Measurements from ENCODE around the gene NUCB1. TPM values are rescaled to one million over a fixed set of nuclear protein-coding genes. Genes with fewer than 3 reads are reported as not detected.
A peak's percentile ranks its signal among the peaks of the same experiment; 100 is the strongest.

The NUCB1 gene
- total and polyA plus RNA-seq, 9 of the 15 experiments (the other 6 are each of a cell fraction or from before 2014, with no cell fraction given) = 3.1 to 153 (median 71.7) TPM

DNA sequence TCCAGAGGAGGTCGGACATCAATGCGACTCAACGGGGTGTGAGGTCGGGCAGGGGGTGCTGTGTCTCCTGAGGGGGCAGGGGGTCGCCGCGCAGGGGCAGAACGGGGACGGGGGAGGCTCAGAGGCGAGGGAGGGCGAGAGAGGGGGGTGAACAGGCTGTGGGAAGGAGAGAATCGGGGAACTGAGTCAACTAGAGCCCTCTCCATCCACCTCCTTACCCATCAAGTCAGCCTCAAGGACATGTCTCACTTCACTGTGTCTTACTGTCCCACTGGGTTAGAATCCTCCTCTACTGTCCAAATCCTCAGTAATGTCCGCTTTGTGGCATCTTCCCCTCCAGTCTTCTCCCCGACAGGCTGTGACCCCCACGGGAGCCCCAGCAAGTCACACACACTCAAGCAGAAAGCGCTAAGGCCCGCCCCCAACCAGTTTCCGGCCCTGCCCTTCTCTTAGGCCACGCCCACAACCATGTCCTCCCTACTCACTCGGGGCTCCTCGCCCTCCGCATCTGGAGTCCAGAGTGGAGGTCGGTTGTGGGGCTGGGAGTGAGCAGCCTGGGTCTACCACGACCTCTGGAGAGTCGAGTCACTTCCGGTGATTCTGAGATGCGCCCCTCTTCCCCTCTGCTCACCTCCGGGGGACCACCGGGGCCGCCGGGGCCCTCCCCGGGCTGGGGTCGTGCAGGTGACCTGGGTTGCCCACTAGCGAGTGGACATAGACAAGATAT, 41.0 kb upstream of the NUCB1 start (continued):
- peak; percentile 64 for TF ChIP-seq TAF1 (IDR thresholded peaks at IDR 0.05; ENCODE audit: control insufficient read depth, extremely low read depth, insufficient read depth, low read length, severe bottlenecking)
- no peak for TF ChIP-seq E2F6 (IDR thresholded peaks at IDR 0.05; ENCODE audit: borderline replicate concordance in 1 of 2, extremely low read depth in 1 of 2, insufficient read depth in 1 of 2, insufficient read length in 1 of 2, low read depth in 1 of 2, low read length in 1 of 2, poor library complexity in 1 of 2, severe bottlenecking in 1 of 2)
- TF ChIP-seq BCL6 (CRISPR knock-in tag; IDR thresholded peaks at IDR 0.05) = no peak
- TF ChIP-seq TBP (optimal IDR thresholded peaks at IDR 0.05; ENCODE audit: low read depth, low read length) = peak; percentile 62
- TF ChIP-seq CHD1 (IDR thresholded peaks at IDR 0.05; ENCODE audit: low read length) = no peak
- no peak for TF ChIP-seq ETS1 (conservative IDR thresholded peaks at IDR 0.05; ENCODE audit: control insufficient read depth, low read depth, low read length)
- TF ChIP-seq BCOR (IDR thresholded peaks at IDR 0.05) = 0 out of 2 replicates have a peak, but pooled peaks have one; percentile 5
- TF ChIP-seq MNT (conservative IDR thresholded peaks at IDR 0.05) = 0 out of 4 replicates have a peak, but pooled peaks of 1 of the 2 experiments have one; percentile 11
- no peak for TF ChIP-seq LEF1 (IDR thresholded peaks at IDR 0.05)
- TF ChIP-seq ZNF79 (CRISPR knock-in tag; IDR thresholded peaks at IDR 0.05; ENCODE audit: low read depth) = no peak
- TF ChIP-seq TCF15 (CRISPR knock-in tag; IDR thresholded peaks at IDR 0.05) = no peak
- TF ChIP-seq ESRRA (IDR thresholded peaks at IDR 0.05; ENCODE audit: borderline replicate concordance, low read depth) = no peak
- TF ChIP-seq ZBTB7A (IDR thresholded peaks at IDR 0.05; ENCODE audit: borderline replicate concordance, control insufficient read depth, low read depth, low read length) = peak; percentile 48; the same call in 1 of the 2 replicates
- TF ChIP-seq, protein P1, sequence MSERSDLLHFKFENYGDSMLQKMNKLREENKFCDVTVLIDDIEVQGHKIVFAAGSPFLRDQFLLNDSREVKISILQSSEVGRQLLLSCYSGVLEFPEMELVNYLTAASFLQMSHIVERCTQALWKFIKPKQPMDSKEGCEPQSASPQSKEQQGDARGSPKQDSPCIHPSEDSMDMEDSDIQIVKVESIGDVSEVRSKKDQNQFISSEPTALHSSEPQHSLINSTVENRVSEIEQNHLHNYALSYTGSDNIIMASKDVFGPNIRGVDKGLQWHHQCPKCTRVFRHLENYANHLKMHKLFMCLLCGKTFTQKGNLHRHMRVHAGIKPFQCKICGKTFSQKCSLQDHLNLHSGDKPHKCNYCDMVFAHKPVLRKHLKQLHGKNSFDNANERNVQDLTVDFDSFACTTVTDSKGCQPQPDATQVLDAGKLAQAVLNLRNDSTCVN (CRISPR knock-in tag; IDR thresholded peaks at IDR 0.05) = 0 out of 2 replicates have a peak, but pooled peaks have one; percentile 53
- 0 out of 2 replicates have a peak, but pooled peaks have one; percentile 7 for TF ChIP-seq PKNOX1 (IDR thresholded peaks at IDR 0.05)
- no peak for TF ChIP-seq MIER1 (IDR thresholded peaks at IDR 0.05; ENCODE audit: low read depth)
- TF ChIP-seq MTA2 (IDR thresholded peaks at IDR 0.05; ENCODE audit: low read depth) = no peak
- TF ChIP-seq POLR2B (IDR thresholded peaks at IDR 0.05; ENCODE audit: low read depth, partially characterized antibody) = peak; percentile 47
- no peak for TF ChIP-seq BDP1 (IDR thresholded peaks at IDR 0.05; ENCODE audit: insufficient read depth, insufficient read length)
- TF ChIP-seq ZNF175 (CRISPR knock-in tag; IDR thresholded peaks at IDR 0.05; ENCODE audit: low read depth) = no peak
- no peak for TF ChIP-seq ZNF551 (CRISPR knock-in tag; IDR thresholded peaks at IDR 0.05)
